B cell (primary cell): ENCODE measurements around the gene WDR31. TPM values are rescaled to one million over a fixed set of nuclear protein-coding genes. Genes with fewer than 3 reads are reported as not detected.

ENCODE experiments used
- ATAC-seq: fragments of 200-7000 bp; cut with Tn5 transposase; one replicate; pipeline ENCODE4 v1.10.0; 2021; ENCODE audit warnings: low read depth, mild to moderate bottlenecking, moderate number of reproducible peaks, moderate library complexity
- CTCF ChIA-PET: fragments of 350-600 bp; sonication (Branson Sonifier 250); formaldehyde crosslinking; loops from one replicate; lab custom pipeline; 2021; ENCODE audit warnings: antibody characterized with exemption, inconsistent platforms; lab: Charles Lee
- POLR2A ChIA-PET: fragments of 350-600 bp; sonication (Branson Sonifier 250); formaldehyde crosslinking; loops from one replicate; lab custom pipeline; 2021; ENCODE audit warnings: antibody characterized with exemption; lab: Charles Lee
- DNase-seq: peaks from one replicate; pipeline ENCODE4 v3.0.0; 2013
- H2AFZ ChIP-seq: 2 replicates; pipeline ENCODE4 v1.6.1; 2012; ENCODE audit warnings: mild to moderate bottlenecking, low read depth, low read length; ENCODE audit not compliant: insufficient read depth, poor library complexity, severe bottlenecking
- H3K27ac ChIP-seq, 2 donors: 1 replicate in 1 of 2; 2 replicates in 1 of 2; pipeline ENCODE4 v1.5.1; 2012 to 2013; ENCODE audit warnings: low read length in 2 of 2, mild to moderate bottlenecking in 2 of 2, moderate library complexity in 1 of 2
- H3K27me3 ChIP-seq, 4 experiments: fragments of 200-600 bp in 1 of 4; sonication (generic) in 1 of 4; replicated peaks in 1 of 4; 1 replicate in 2 of 4; 2 replicates in 2 of 4; pipeline versions ENCODE4 v1.6.1 to v1.7.0; 2013 to 2016; ENCODE audit warnings: low read length in 3 of 4, mild to moderate bottlenecking in 2 of 4, mixed read lengths in 1 of 4, moderate library complexity in 1 of 4; ENCODE audit not compliant: insufficient read depth in 4 of 4, control insufficient read depth in 3 of 4; ENCODE audit errors: control extremely low read depth in 1 of 4
- H3K36me3 ChIP-seq, 2 experiments: replicated peaks in 1 of 2; 1 replicate in 1 of 2; 2 replicates in 1 of 2; pipeline versions ENCODE4 v1.6.1 to v1.7.1; 2013; ENCODE audit warnings: low read length in 1 of 2; ENCODE audit not compliant: insufficient read depth in 2 of 2, control insufficient read depth in 1 of 2; ENCODE audit errors: control extremely low read depth in 1 of 2, extremely low read depth in 1 of 2
- H3K4me1 ChIP-seq, 2 donors: fragments of 200-600 bp in 1 of 2; sonication (generic) in 1 of 2; 1 replicate in 1 of 2; 2 replicates in 1 of 2; pipeline versions ENCODE4 v1.5.1 to v1.6.1; 2013 to 2017; ENCODE audit warnings: low read length in 2 of 2; ENCODE audit not compliant: control insufficient read depth in 2 of 2, insufficient read depth in 2 of 2
- H3K4me2 ChIP-seq: replicated peaks from 2 replicates; pipeline ENCODE3; 2012; ENCODE audit warnings: mild to moderate bottlenecking, low read depth, low read length; ENCODE audit not compliant: poor library complexity, severe bottlenecking
- H3K4me3 ChIP-seq, 5 experiments: fragments of 200-600 bp in 1 of 5; sonication (generic) in 1 of 5; 1 replicate in 3 of 5; 2 replicates in 2 of 5; pipeline versions ENCODE4 v1.5.1 to v1.7.0; 2011 to 2016; ENCODE audit warnings: low read length in 4 of 5, mild to moderate bottlenecking in 4 of 5, low read depth in 2 of 5, control low read depth in 1 of 5, moderate library complexity in 1 of 5; ENCODE audit not compliant: insufficient read depth in 1 of 5; ENCODE audit errors: control extremely low read depth in 1 of 5, extremely low read depth in 1 of 5
- H3K79me2 ChIP-seq: fragments of 200-600 bp; sonication (generic); one replicate; pipeline ENCODE4 v1.6.0; 2016; ENCODE audit warnings: low read length; ENCODE audit not compliant: control insufficient read depth, insufficient read depth
- H3K9ac ChIP-seq: fragments of 200-600 bp; sonication (generic); 2 replicates; pipeline ENCODE4 v1.6.1; 2017; ENCODE audit warnings: mild to moderate bottlenecking, low read length, moderate library complexity
- H3K9me3 ChIP-seq, 3 donors: one replicate each; pipeline versions ENCODE4 v1.6.1 to v1.7.1; 2013; ENCODE audit warnings: low read length in 2 of 3; ENCODE audit not compliant: control insufficient read depth in 2 of 3, insufficient read depth in 1 of 3; ENCODE audit errors: control extremely low read depth in 1 of 3
- H4K20me1 ChIP-seq: 2 replicates; pipeline ENCODE4 v1.6.0; 2012; ENCODE audit warnings: mild to moderate bottlenecking, low read length; ENCODE audit not compliant: insufficient read depth, control insufficient read depth, poor library complexity, severe bottlenecking
- H3K27ac Mint-ChIP-seq: one replicate; pipeline ENCODE4 v1.8.0; 2021; ENCODE audit warnings: mixed read lengths
- H3K27me3 Mint-ChIP-seq: one replicate; pipeline ENCODE4 v1.8.0; 2021; ENCODE audit warnings: mixed read lengths
- H3K4me1 Mint-ChIP-seq: one replicate; pipeline ENCODE4 v1.8.0; 2021; ENCODE audit warnings: mixed read lengths
- H3K4me3 Mint-ChIP-seq: one replicate; pipeline ENCODE4 v1.8.0; 2021; ENCODE audit warnings: mixed read lengths
- H3K9me3 Mint-ChIP-seq: one replicate; pipeline ENCODE4 v1.8.0; 2022; ENCODE audit warnings: mixed read lengths; ENCODE audit not compliant: insufficient read depth
- EZH2 ChIP-seq: IDR thresholded peaks from 2 replicates; pipeline ENCODE4 v1.6.1; 2012; ENCODE audit warnings: borderline replicate concordance, low read depth, mild to moderate bottlenecking, moderate library complexity, low read length; ENCODE audit not compliant: insufficient read depth, poor library complexity, severe bottlenecking
- WGBS: methylation state at CpG from one replicate; pipeline ENCODE4 v1.1.5; 2013; ENCODE audit warnings: missing lambda C conversion rate; ENCODE audit not compliant: insufficient coverage; 5-methylcytosine and 5-hydroxymethylcytosine counted together
- intact Hi-C: fragments of 100-400 bp; cut with micrococcal nuclease; formaldehyde crosslinking; loops from one replicate; pipeline ENCODE4 v1.10.0; 2022
- polyA plus RNA-seq: library from polyadenylated mRNA; depleted of rRNA; stranded (reverse); fragments of >200 nt; gene quantifications from 2 replicates; pipeline ENCODE4 v1.2.3, GENCODE V29; 2012
- total RNA-seq, 2 donors: library from RNA; stranded (reverse); fragments of 120-200 nt in 1 of 2; gene quantifications; 1 replicate in 1 of 2; 2 replicates in 1 of 2; pipeline versions ENCODE4 v1.2.3 to v1.2.4, GENCODE V29; 2013 to 2022
- TF ChIP-seq, protein P1 (sequence below): fragments of 200-600 bp; IDR thresholded peaks from one replicate; pipeline ENCODE4 v1.8.0; 2022; ENCODE audit warnings: antibody characterized with exemption, mild to moderate bottlenecking

The WDR31 gene
- total and polyA plus RNA-seq, 2 donors (not counting 1 experiment from before 2014, with no cell fraction given): 0.36 to 0.62 TPM

DNA sequence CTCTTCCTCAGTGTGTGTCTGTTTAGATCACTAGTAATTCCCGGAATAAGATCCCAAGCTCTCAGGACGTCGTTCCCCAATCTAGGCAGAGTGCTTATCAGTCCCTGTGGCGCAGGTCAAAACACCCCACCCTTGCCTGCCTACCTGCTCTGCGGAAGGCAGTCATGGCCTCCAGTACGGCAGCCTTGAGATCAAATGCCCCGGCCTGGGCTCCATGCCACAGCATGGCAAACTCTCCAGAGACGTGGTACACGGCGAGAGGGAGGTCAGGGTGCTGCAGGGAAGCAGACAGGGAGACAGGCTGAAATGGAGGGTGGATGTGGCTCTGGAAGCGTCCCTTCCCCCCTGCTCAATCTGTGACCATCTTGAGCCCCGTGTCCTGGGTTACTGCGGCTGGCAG, 48.8 kb upstream of the WDR31 start:
- H3K4me3 ChIP-seq: no peak overlapping the region
- no peaks in the 10 kb centered on the region for H3K79me2 ChIP-seq
- no peaks in the 10 kb centered on the region for H3K4me1 ChIP-seq
- no peaks in the 10 kb centered on the region for H4K20me1 ChIP-seq
- intact Hi-C loops: no loop called here
- peaks cover 0 to 53% of the 10 kb centered on the region in 2 experiments for H3K36me3 ChIP-seq
- no peaks in the 10 kb centered on the region for H3K4me1 Mint-ChIP-seq
- H3K9ac ChIP-seq: no peak overlapping the region
- H3K27me3 ChIP-seq: no peaks in the 10 kb centered on the region
- no peaks in the 10 kb centered on the region for H3K9me3 Mint-ChIP-seq
- ATAC-seq (no peak), DNase-seq (no peak)
- CTCF ChIA-PET: no interaction called here
- no peak overlapping the region for H3K27ac ChIP-seq
- TF ChIP-seq, protein P1, sequence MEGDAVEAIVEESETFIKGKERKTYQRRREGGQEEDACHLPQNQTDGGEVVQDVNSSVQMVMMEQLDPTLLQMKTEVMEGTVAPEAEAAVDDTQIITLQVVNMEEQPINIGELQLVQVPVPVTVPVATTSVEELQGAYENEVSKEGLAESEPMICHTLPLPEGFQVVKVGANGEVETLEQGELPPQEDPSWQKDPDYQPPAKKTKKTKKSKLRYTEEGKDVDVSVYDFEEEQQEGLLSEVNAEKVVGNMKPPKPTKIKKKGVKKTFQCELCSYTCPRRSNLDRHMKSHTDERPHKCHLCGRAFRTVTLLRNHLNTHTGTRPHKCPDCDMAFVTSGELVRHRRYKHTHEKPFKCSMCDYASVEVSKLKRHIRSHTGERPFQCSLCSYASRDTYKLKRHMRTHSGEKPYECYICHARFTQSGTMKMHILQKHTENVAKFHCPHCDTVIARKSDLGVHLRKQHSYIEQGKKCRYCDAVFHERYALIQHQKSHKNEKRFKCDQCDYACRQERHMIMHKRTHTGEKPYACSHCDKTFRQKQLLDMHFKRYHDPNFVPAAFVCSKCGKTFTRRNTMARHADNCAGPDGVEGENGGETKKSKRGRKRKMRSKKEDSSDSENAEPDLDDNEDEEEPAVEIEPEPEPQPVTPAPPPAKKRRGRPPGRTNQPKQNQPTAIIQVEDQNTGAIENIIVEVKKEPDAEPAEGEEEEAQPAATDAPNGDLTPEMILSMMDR: no peak
- TF ChIP-seq EZH2: no peak
- H2AFZ ChIP-seq: no peak overlapping the region
- no peak overlapping the region for H3K4me3 Mint-ChIP-seq
- H3K27ac Mint-ChIP-seq: no peak overlapping the region
- POLR2A ChIA-PET: no interaction called here
- no peaks in the 10 kb centered on the region for H3K27me3 Mint-ChIP-seq
- 93% methylated on average over 8 of the region's 13 CpGs for WGBS
- no peaks in the 10 kb centered on the region for H3K9me3 ChIP-seq
- H3K4me2 ChIP-seq: no peak overlapping the region

DNA sequence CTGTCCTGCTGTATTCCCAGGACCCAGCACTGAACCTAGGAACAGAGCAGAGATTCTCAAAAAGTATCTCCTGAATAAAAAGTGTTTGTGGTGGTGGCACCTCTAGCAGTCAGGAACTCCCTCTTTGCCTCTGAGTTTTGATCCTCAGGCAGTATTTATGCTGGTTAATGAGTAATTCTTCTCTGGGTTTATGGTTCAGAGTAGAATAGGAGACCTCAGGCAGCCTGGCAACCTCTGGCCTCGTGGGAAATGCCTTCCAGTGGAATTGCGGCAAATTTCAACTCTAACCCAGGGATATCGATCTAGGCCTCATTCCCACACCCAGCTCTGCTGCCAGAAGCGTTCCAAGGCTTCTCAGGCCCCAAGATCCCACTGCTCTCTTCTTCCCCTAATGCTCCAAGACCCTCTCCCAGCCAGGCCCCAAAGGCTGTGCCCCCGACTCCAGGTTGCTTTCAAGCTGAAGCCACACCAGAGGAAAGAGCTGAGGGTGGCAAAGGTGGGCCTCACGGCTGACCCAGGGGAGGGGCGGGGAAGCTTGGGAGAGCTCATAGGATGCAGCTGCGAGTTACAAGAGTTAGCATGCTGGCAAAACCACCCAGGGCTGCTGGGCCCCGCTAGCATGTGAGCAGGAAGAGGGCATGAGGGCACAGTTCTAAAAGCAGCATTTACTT, 47.6 kb upstream of the WDR31 start:
- Mint-ChIP-seq H3K27me3 (no peaks in the 10 kb centered on the region), H3K4me3 (no peak overlapping the region), H3K9me3 (no peaks in the 10 kb centered on the region), H3K27ac (no peak overlapping the region), H3K4me1 (no peaks in the 10 kb centered on the region)
- Histone ChIP-seq H3K9ac (no peak overlapping the region), H3K79me2 (no peaks in the 10 kb centered on the region), H3K36me3 (peaks cover 0 to 53% of the 10 kb centered on the region in 2 experiments), H3K27me3 (no peaks in the 10 kb centered on the region), H4K20me1 (no peaks in the 10 kb centered on the region), H3K4me3 (no peak overlapping the region), H3K27ac (no peak overlapping the region), H3K9me3 (no peaks in the 10 kb centered on the region), H3K4me2 (no peak overlapping the region), H2AFZ (no peak overlapping the region), H3K4me1 (no peaks in the 10 kb centered on the region)
- WGBS: 90% methylated on average over 8 of the region's 9 CpGs
- POLR2A ChIA-PET: interaction anchor here (0.6 kb wide), 1 partner anchor 10 kb away, joined by 6 read pairs; no protein-coding TSS in a partner anchor
- TF ChIP-seq EZH2: no peak
- ATAC-seq (no peak), DNase-seq (no peak)
- CTCF ChIA-PET: interaction anchor here (1.8 kb wide), 1 partner anchor 14 kb away, joined by 5 read pairs; no protein-coding TSS in a partner anchor
- intact Hi-C loops: no loop called here
